GM23338 (cell line): ENCODE measurements around the gene PDGFRB. TPM values are rescaled to one million over a fixed set of nuclear protein-coding genes. Genes with fewer than 3 reads are reported as not detected.
A peak's percentile ranks its signal among the peaks of the same experiment; 100 is the strongest.

Source experiments
- ATAC-seq: fragments of 200-7000 bp; cut with Tn5 transposase; 3 replicates; pipeline ENCODE4 v1.9.1; 2020
- DNase-seq: peaks from one replicate; pipeline ENCODE4 v3.0.0-alpha.2; 2015; ENCODE audit warnings: low spot score
- H2AFZ ChIP-seq: fragments of 200-600 bp; sonication (generic); 2 replicates; pipeline ENCODE4 v1.8.0; 2016; ENCODE audit warnings: antibody characterized with exemption, mild to moderate bottlenecking, moderate library complexity
- H3F3A ChIP-seq: fragments of 200-600 bp; sonication (generic); replicated peaks from 2 replicates; pipeline ENCODE4 v1.8.0; 2017; ENCODE audit warnings: antibody characterized with exemption, mixed run types, low read depth
- H3K27ac ChIP-seq: fragments of 200-600 bp; sonication (generic); 2 replicates; pipeline ENCODE4 v1.6.1; 2016; ENCODE audit warnings: low read depth
- H3K27me3 ChIP-seq: fragments of 200-600 bp; sonication (generic); 2 replicates; pipeline ENCODE4 v1.8.0; 2016; ENCODE audit warnings: mild to moderate bottlenecking, mixed run types, moderate library complexity; ENCODE audit not compliant: insufficient read depth
- H3K36me3 ChIP-seq: fragments of 200-600 bp; sonication (generic); 2 replicates; pipeline ENCODE4 v1.8.0; 2016; ENCODE audit warnings: mild to moderate bottlenecking; ENCODE audit not compliant: insufficient read depth
- H3K4me1 ChIP-seq: fragments of 200-600 bp; sonication (generic); 2 replicates; pipeline ENCODE4 v1.8.0; 2016; ENCODE audit warnings: mild to moderate bottlenecking, moderate library complexity; ENCODE audit not compliant: insufficient read depth
- H3K4me2 ChIP-seq: fragments of 200-600 bp; sonication (generic); 2 replicates; pipeline ENCODE4 v1.7.1; 2017; ENCODE audit warnings: mixed run types
- H3K4me3 ChIP-seq: fragments of 200-600 bp; sonication (generic); 2 replicates; pipeline ENCODE4 v1.6.1; 2016; ENCODE audit warnings: mixed run types
- H3K79me2 ChIP-seq: fragments of 200-600 bp; sonication (generic); replicated peaks from 2 replicates; pipeline ENCODE4 v1.8.0; 2017; ENCODE audit warnings: mild to moderate bottlenecking; ENCODE audit not compliant: insufficient read depth
- H3K9me2 ChIP-seq: fragments of 200-600 bp; sonication (generic); 2 replicates; pipeline ENCODE4 v1.8.0; 2017; ENCODE audit not compliant: insufficient read depth
- H4K20me1 ChIP-seq: fragments of 200-600 bp; sonication (generic); replicated peaks from 2 replicates; pipeline ENCODE4 v1.8.0; 2017; ENCODE audit warnings: mild to moderate bottlenecking; ENCODE audit not compliant: insufficient read depth
- H3K27ac Mint-ChIP-seq: 2 replicates; pipeline ENCODE4 v1.8.0; 2020; ENCODE audit warnings: inconsistent platforms, mild to moderate bottlenecking, moderate library complexity, mixed read lengths
- H3K27me3 Mint-ChIP-seq: 3 replicates; pipeline ENCODE4 v1.8.0; 2022; ENCODE audit warnings: low read depth, mild to moderate bottlenecking, moderate library complexity, mixed read lengths, inconsistent platforms; ENCODE audit not compliant: insufficient read depth, poor library complexity
- H3K36me3 Mint-ChIP-seq: 3 replicates; pipeline ENCODE4 v1.8.0; 2021; ENCODE audit warnings: low read depth, mild to moderate bottlenecking, inconsistent platforms, moderate library complexity, mixed read lengths
- H3K4me1 Mint-ChIP-seq: 3 replicates; pipeline ENCODE4 v1.8.0; 2020; ENCODE audit warnings: mild to moderate bottlenecking, inconsistent platforms, mixed read lengths
- H3K4me3 Mint-ChIP-seq: 3 replicates; pipeline ENCODE4 v1.8.0; 2021; ENCODE audit warnings: moderate library complexity, mild to moderate bottlenecking, inconsistent platforms, mixed read lengths
- H3K9me3 Mint-ChIP-seq: 3 replicates; pipeline ENCODE4 v1.8.0; 2020; ENCODE audit warnings: moderate library complexity, mild to moderate bottlenecking, inconsistent platforms, mixed read lengths
- CTCF ChIP-seq, 2 experiments: fragments of 200-600 bp in 1 of 2; sonication (generic) in 1 of 2; conservative IDR thresholded peaks; 2 replicates each; pipeline versions ENCODE4 v1.5.1 to v1.6.1; 2016 to 2017; ENCODE audit warnings: antibody characterized with exemption in 2 of 2, low read depth in 2 of 2, mild to moderate bottlenecking in 2 of 2, moderate library complexity in 1 of 2
- ETS1 ChIP-seq: IDR thresholded peaks from 2 replicates; pipeline ENCODE4 v1.6.1; 2016; ENCODE audit warnings: antibody characterized with exemption
- JUNB ChIP-seq: IDR thresholded peaks from one replicate; pipeline ENCODE4 v1.6.1; 2016; ENCODE audit warnings: antibody characterized with exemption; ENCODE audit not compliant: unreplicated experiment
- ZNF462 ChIP-seq: fragments of 250-450 bp; sonication (Bioruptor Pico); IDR thresholded peaks from 2 replicates; pipeline ENCODE4 v1.5.0; 2020; ENCODE audit warnings: mild to moderate bottlenecking, moderate library complexity
- polyA plus RNA-seq: library from polyadenylated mRNA; unstranded; fragments of >200 nt; fragmentation: Nextera tagmentation; extraction: Ambion mirVana; gene quantifications from 2 replicates; pipeline ENCODE4 v1.2.1, GENCODE V29; 2016
- total RNA-seq: library from RNA; depleted of rRNA; stranded (reverse); fragments of >200 nt; shearing (Covaris generic); gene quantifications from 2 replicates; pipeline ENCODE4 v1.2.3, GENCODE V29; 2014

Gene PDGFRB
- total and polyA plus RNA-seq, 2 experiments from 2014 or later, result 4.5 to 11.3 TPM

- no peak for TF ChIP-seq ZNF462 (CRISPR knock-in tag)
Observed at GRCh38 chr5:150164211-150164980, 8.8 kb upstream of the PDGFRB start (continued).

GRCh38 chr5:150163547-150164059, 8.0 kb upstream of the PDGFRB start:
- ATAC-seq (peak; percentile 14), DNase-seq (peak; percentile 57)
- Histone ChIP-seq H3F3A (peaks cover 8% of the 10 kb centered on the region; the same call in 1 of the 2 replicates), H3K4me3 (no peak overlapping the region), H3K4me2 (no peak overlapping the region), H3K36me3 (no peaks in the 10 kb centered on the region), H4K20me1 (peaks cover 5% of the 10 kb centered on the region; the same call in 1 of the 2 replicates), H3K9me2 (no peaks in the 10 kb centered on the region), H3K79me2 (no peaks in the 10 kb centered on the region), H3K27ac (no peak overlapping the region), H3K4me1 (no peaks in the 10 kb centered on the region; the same call in 1 of the 2 replicates), H2AFZ (no peak overlapping the region), H3K27me3 (peaks cover 51% of the 10 kb centered on the region)
- Mint-ChIP-seq H3K9me3 (no peaks in the 10 kb centered on the region), H3K36me3 (no peaks in the 10 kb centered on the region), H3K27ac (no peak overlapping the region), H3K27me3 (peaks cover 52% of the 10 kb centered on the region), H3K4me3 (no peak overlapping the region), H3K4me1 (peaks cover 29% of the 10 kb centered on the region)
- no peak for TF ChIP-seq JUNB
- TF ChIP-seq ZNF462 (CRISPR knock-in tag), result no peak
- TF ChIP-seq ETS1, result no peak
- TF ChIP-seq CTCF (conservative IDR thresholded peaks at IDR 0.05; ENCODE audit: low read depth in 2 of 2), result peak in 1 of 2 experiments; percentile 27; a peak in 2 of 4 replicates
